GM12872 (cell line): ENCODE data around the gene PRELP.

Source experiments
- TF ChIP-seq, protein P1 (sequence below): IDR thresholded peaks from 3 replicates; pipeline ENCODE4 v1.5.1; 2011; ENCODE audit warnings: low read depth, mild to moderate bottlenecking, low read length, moderate library complexity; ENCODE audit not compliant: insufficient read depth

The PRELP gene

GRCh38 chr1:203475012-203475981 is at the start of gene PRELP:
Gene PRELP, plus strand, starts transcription at chr1:203475806. Its CDS starts 7,379 bp downstream, at chr1:203483185.
- TF ChIP-seq, protein P1, sequence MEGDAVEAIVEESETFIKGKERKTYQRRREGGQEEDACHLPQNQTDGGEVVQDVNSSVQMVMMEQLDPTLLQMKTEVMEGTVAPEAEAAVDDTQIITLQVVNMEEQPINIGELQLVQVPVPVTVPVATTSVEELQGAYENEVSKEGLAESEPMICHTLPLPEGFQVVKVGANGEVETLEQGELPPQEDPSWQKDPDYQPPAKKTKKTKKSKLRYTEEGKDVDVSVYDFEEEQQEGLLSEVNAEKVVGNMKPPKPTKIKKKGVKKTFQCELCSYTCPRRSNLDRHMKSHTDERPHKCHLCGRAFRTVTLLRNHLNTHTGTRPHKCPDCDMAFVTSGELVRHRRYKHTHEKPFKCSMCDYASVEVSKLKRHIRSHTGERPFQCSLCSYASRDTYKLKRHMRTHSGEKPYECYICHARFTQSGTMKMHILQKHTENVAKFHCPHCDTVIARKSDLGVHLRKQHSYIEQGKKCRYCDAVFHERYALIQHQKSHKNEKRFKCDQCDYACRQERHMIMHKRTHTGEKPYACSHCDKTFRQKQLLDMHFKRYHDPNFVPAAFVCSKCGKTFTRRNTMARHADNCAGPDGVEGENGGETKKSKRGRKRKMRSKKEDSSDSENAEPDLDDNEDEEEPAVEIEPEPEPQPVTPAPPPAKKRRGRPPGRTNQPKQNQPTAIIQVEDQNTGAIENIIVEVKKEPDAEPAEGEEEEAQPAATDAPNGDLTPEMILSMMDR = no peak

- TF ChIP-seq, protein P1 = no peak
These were observed 49.2 kb upstream of the PRELP start for GRCh38 chr1:203426366-203426765.

- TF ChIP-seq, protein P1 = no peak
These were observed 48.7 kb upstream of the PRELP start for GRCh38 chr1:203426870-203427269.

DNA sequence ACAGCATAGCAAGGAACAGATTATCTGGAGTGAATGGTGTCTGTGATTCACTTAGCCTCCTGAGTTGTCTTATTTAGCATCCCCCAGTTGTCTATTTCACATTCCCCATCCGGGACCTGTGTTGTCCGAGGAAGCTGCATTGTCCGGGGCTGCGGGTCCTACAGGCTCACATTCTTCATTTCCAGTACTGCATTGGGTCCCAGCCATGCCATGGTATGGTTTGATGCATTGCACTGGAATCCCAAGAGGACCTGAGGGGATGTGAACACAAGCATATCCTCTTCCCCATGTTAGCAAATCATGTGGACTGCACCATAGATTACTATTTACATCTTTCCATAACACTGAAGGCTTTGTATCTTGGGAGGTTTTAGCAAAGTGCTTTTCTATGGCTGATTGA is 48.2 kb upstream of the PRELP start:
- TF ChIP-seq, protein P1 = no peak

DNA sequence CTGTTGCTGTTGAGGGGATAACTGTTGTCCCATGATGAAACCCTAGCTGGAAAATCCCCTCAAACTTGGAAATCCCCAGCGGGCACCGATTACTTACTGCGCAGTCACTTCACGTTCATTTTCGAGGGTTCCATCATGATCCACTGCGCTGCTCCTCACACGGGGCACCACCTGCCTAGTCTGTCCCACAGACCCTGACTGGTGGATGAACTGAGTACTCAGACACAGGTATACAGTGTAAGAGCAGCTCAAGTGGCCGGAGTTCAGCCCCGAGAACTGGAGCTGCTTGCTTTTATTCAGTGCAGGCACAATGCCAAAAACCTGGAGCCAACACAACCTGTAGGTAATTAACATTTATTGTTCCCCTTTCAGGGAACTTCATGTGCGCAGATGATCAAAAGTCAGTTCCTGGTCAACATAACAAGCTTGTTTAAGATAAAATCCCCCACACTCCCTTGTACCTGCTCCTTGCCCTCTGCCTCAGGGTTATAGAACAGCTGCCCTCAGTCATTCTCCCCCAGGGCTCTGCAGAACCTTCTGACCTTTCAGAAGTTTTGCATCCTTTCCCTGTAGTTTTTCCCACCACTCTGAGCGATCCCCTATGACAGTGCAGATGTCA is 46.5 kb upstream of the PRELP start:
- TF ChIP-seq, protein P1 = no peak

GRCh38 chr1:203435615-203436014 is 40.0 kb upstream of the PRELP start:
- TF ChIP-seq, protein P1 = no peak

- TF ChIP-seq, protein P1 = no peak
These were observed 37.8 kb upstream of the PRELP start for GRCh38 chr1:203437696-203438315.
